Measurements from ENCODE around the gene ZNF576. TPM values are rescaled to one million over a fixed set of nuclear protein-coding genes. Genes with fewer than 3 reads are reported as not detected.

ZNF576 gene
- total and polyA plus RNA-seq, 2 experiments from 2014 or later = 5.9 to 16.9 TPM

DNA sequence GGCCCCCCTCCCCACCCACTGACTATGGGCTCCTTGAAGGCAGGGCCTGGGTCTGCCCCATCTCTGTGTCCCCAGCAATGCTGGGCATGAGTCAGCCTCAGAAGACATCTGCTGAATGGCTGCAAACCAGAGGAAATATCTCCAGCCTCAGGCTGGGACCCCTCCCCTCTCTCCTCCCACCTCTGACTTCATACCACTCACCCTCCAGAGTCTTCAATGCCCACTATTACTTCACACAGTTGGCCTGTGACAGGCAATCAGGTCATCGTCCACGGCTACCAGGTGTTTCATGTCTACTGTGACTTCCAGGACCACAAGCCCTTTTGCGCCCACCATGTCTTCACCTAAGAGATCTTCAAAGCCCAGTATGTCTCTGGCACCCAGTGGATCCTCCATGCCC is 15.4 kb downstream of the ZNF576 start, which contains the start of gene SRRM5:
Gene SRRM5 (plus strand): TSS at position 301 of the 400 bp plus-strand sequence. CDS start 34 bp downstream, at position 335.
- H3K79me2 ChIP-seq (replicated peaks; ENCODE audit: insufficient read depth) = peaks cover 7% of the 10 kb centered on the region; the same call in 1 of the 2 replicates
- H2AFZ ChIP-seq = no peak within 1 kb of the TSS
- no peak within 1 kb of the TSS for H3K4me3 ChIP-seq
- H3K4me3 Mint-ChIP-seq = no peak within 1 kb of the TSS
- H3F3A ChIP-seq (replicated peaks; ENCODE audit: low read depth) = no peaks in the 10 kb centered on the region
- TF ChIP-seq CREB1 (CRISPR knock-in tag; IDR thresholded peaks at IDR 0.05; ENCODE audit: low read depth) = no peak
- H3K27me3 ChIP-seq (ENCODE audit: insufficient read depth) = no peaks in the 10 kb centered on the region
- H3K27me3 Mint-ChIP-seq (ENCODE audit: insufficient read depth, low read depth, poor library complexity) = peaks cover 18% of the 10 kb centered on the region
- H4K20me1 ChIP-seq (replicated peaks; ENCODE audit: insufficient read depth) = no peaks in the 10 kb centered on the region; the same call in 1 of the 2 replicates
- peaks cover 11% of the 10 kb centered on the region for H3K9me3 Mint-ChIP-seq
- H3K27ac Mint-ChIP-seq = no peak within 1 kb of the TSS
- H3K4me1 ChIP-seq (ENCODE audit: insufficient read depth) = no peaks in the 10 kb centered on the region
- ATAC-seq (no peak), DNase-seq (ENCODE audit: low spot score) (no peak)
- no peaks in the 10 kb centered on the region for H3K9me2 ChIP-seq (ENCODE audit: insufficient read depth)
- H3K36me3 Mint-ChIP-seq (ENCODE audit: low read depth) = peaks cover 36% of the 10 kb centered on the region
- no peak within 1 kb of the TSS for H3K27ac ChIP-seq (ENCODE audit: low read depth)
- H3K36me3 ChIP-seq (ENCODE audit: insufficient read depth) = no peaks in the 10 kb centered on the region
- peaks cover 9% of the 10 kb centered on the region for H3K4me1 Mint-ChIP-seq
- no peak within 1 kb of the TSS for H3K4me2 ChIP-seq

DNA sequence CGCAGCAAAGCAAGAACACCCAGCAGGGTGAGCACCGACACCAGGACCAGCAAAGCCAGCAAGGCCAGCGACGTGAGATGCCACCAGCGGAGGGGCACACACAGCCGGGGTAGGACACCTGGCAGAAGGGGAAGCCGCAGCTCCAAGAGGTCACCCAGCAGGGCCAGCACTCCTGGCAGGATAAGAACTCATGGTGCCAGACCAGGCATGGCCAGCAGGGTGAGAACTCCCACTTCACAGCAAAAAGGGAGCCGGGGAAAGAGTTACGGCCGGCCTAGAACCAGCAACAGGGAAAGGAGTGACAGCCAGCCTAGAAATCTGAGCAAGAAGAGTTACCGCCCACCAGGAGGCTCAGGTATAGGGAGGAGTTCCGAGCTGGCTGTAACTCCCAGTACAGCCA is 16.0 kb downstream of the ZNF576 start:
- H3K9me3 Mint-ChIP-seq = peaks cover 11% of the 10 kb centered on the region
- H4K20me1 ChIP-seq (replicated peaks; ENCODE audit: insufficient read depth) = no peaks in the 10 kb centered on the region; the same call in 1 of the 2 replicates
- no peak overlapping the region for H3K4me2 ChIP-seq
- H3K4me3 Mint-ChIP-seq = no peak overlapping the region
- ATAC-seq (no peak), DNase-seq (ENCODE audit: low spot score) (no peak)
- no peaks in the 10 kb centered on the region for H3K9me2 ChIP-seq (ENCODE audit: insufficient read depth)
- no peak overlapping the region for H2AFZ ChIP-seq
- H3K4me1 Mint-ChIP-seq = peaks cover 6% of the 10 kb centered on the region
- no peaks in the 10 kb centered on the region for H3F3A ChIP-seq (replicated peaks; ENCODE audit: low read depth)
- peaks cover 12% of the 10 kb centered on the region; the same call in 1 of the 2 replicates for H3K79me2 ChIP-seq (replicated peaks; ENCODE audit: insufficient read depth)
- H3K36me3 ChIP-seq (ENCODE audit: insufficient read depth) = no peaks in the 10 kb centered on the region
- H3K27ac Mint-ChIP-seq = no peak overlapping the region
- peaks cover 36% of the 10 kb centered on the region for H3K36me3 Mint-ChIP-seq (ENCODE audit: low read depth)
- H3K27ac ChIP-seq (ENCODE audit: low read depth) = no peak overlapping the region
- no peaks in the 10 kb centered on the region for H3K27me3 ChIP-seq (ENCODE audit: insufficient read depth)
- no peaks in the 10 kb centered on the region for H3K4me1 ChIP-seq (ENCODE audit: insufficient read depth)
- H3K27me3 Mint-ChIP-seq (ENCODE audit: insufficient read depth, low read depth, poor library complexity) = peaks cover 18% of the 10 kb centered on the region
- H3K4me3 ChIP-seq = no peak overlapping the region
- TF ChIP-seq POLR2AphosphoS5 (IDR thresholded peaks at IDR 0.05; ENCODE audit: low read depth) (no peak), CTCF (conservative IDR thresholded peaks at IDR 0.05; ENCODE audit: low read depth in 2 of 2) (no peak), ETS1 (IDR thresholded peaks at IDR 0.05) (no peak), NANOG (IDR thresholded peaks at IDR 0.05; ENCODE audit: borderline replicate concordance) (no peak), CREB1 (CRISPR knock-in tag; IDR thresholded peaks at IDR 0.05; ENCODE audit: low read depth) (no peak), EZH2 (IDR thresholded peaks at IDR 0.05; ENCODE audit: low read depth, unreplicated experiment) (no peak), EZH2phosphoT487 (IDR thresholded peaks at IDR 0.05; ENCODE audit: unreplicated experiment) (no peak), ZNF331 (CRISPR knock-in tag; IDR thresholded peaks at IDR 0.05; ENCODE audit: low read depth) (no peak), ZNF462 (CRISPR knock-in tag; IDR thresholded peaks at IDR 0.05) (no peak), ZNF114 (CRISPR knock-in tag; IDR thresholded peaks at IDR 0.05) (no peak), STAT1 (IDR thresholded peaks at IDR 0.05; ENCODE audit: unreplicated experiment) (no peak)

All from GM23338 (cell line).